HL-60 (cell line): ENCODE data around the gene ANKS1A.
"Not testable (repeated sequence)": the region's sequence is repeated elsewhere in the genome, so short reads cannot be mapped to it uniquely, and the experiment has no call there.

Experiments used
- DNase-seq, 2 experiments: peaks; one replicate each; pipeline ENCODE4 v3.0.0-alpha.2; 2010 to 2020; ENCODE audit warnings: low read depth in 1 of 2, low spot score in 1 of 2
- H3K27ac ChIP-seq: fragments of 250-450 bp; sonication (Bioruptor Pico); replicated peaks from 2 replicates; pipeline ENCODE4 v1.5.1; 2020; ENCODE audit warnings: mild to moderate bottlenecking, moderate library complexity
- H3K27me3 ChIP-seq: fragments of 250-450 bp; sonication (Bioruptor Pico); 2 replicates; pipeline ENCODE4 v1.5.1; 2021; ENCODE audit warnings: mild to moderate bottlenecking, moderate library complexity; ENCODE audit not compliant: insufficient read depth, poor library complexity, severe bottlenecking
- H3K4me3 ChIP-seq: replicated peaks from 2 replicates; pipeline ENCODE4 v1.5.1; 2011; ENCODE audit warnings: mild to moderate bottlenecking, control low read depth, low read length; ENCODE audit not compliant: insufficient read depth
- GABPA ChIP-seq: IDR thresholded peaks from 2 replicates; pipeline ENCODE4 v1.6.1; 2012; ENCODE audit warnings: low read depth
- POLR2AphosphoS5 ChIP-seq: IDR thresholded peaks from 2 replicates; pipeline ENCODE4 v1.6.1; 2012; ENCODE audit warnings: low read depth
- SPI1 ChIP-seq: IDR thresholded peaks from 2 replicates; pipeline ENCODE4 v1.6.1; 2012; ENCODE audit warnings: low read depth, mild to moderate bottlenecking, borderline replicate concordance
- TF ChIP-seq, protein P1 (sequence below): IDR thresholded peaks from 2 replicates; pipeline ENCODE4 v1.6.1; 2012; ENCODE audit warnings: low read depth; ENCODE audit not compliant: insufficient replicate concordance
- TF ChIP-seq, protein P2 (sequence below): IDR thresholded peaks from one replicate; pipeline ENCODE4 v1.5.1; 2011; ENCODE audit warnings: low read length, control low read depth, inconsistent platforms; ENCODE audit not compliant: insufficient read depth

Gene ANKS1A

DNA sequence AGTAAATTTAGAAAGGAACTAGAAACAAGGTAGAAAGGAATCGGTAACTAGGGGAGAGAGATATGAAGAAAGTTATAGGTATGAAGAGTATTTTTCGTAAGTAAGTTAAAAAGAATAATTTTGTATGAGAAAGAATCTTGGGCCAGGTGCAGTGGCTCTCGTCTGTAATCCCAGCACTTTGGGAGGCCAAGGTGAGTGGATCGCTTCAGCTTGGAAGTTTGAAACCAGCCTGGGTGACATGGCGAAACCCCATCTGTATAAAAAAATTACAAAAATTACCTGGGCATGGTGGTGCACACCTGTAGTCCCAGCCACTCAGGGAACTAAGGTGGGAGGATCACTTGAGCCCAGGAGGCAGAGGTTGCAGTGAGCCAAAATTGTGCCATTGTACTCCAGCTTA, 210.1 kb downstream of the ANKS1A start:
- Histone ChIP-seq H3K27me3 (no peaks in the 10 kb centered on the region), H3K4me3 (no peak overlapping the region), H3K27ac (no peak overlapping the region)
- TF ChIP-seq, protein P1, sequence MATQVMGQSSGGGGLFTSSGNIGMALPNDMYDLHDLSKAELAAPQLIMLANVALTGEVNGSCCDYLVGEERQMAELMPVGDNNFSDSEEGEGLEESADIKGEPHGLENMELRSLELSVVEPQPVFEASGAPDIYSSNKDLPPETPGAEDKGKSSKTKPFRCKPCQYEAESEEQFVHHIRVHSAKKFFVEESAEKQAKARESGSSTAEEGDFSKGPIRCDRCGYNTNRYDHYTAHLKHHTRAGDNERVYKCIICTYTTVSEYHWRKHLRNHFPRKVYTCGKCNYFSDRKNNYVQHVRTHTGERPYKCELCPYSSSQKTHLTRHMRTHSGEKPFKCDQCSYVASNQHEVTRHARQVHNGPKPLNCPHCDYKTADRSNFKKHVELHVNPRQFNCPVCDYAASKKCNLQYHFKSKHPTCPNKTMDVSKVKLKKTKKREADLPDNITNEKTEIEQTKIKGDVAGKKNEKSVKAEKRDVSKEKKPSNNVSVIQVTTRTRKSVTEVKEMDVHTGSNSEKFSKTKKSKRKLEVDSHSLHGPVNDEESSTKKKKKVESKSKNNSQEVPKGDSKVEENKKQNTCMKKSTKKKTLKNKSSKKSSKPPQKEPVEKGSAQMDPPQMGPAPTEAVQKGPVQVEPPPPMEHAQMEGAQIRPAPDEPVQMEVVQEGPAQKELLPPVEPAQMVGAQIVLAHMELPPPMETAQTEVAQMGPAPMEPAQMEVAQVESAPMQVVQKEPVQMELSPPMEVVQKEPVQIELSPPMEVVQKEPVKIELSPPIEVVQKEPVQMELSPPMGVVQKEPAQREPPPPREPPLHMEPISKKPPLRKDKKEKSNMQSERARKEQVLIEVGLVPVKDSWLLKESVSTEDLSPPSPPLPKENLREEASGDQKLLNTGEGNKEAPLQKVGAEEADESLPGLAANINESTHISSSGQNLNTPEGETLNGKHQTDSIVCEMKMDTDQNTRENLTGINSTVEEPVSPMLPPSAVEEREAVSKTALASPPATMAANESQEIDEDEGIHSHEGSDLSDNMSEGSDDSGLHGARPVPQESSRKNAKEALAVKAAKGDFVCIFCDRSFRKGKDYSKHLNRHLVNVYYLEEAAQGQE = no peak
- no peak for TF ChIP-seq GABPA
- DNase-seq = no peak

DNA sequence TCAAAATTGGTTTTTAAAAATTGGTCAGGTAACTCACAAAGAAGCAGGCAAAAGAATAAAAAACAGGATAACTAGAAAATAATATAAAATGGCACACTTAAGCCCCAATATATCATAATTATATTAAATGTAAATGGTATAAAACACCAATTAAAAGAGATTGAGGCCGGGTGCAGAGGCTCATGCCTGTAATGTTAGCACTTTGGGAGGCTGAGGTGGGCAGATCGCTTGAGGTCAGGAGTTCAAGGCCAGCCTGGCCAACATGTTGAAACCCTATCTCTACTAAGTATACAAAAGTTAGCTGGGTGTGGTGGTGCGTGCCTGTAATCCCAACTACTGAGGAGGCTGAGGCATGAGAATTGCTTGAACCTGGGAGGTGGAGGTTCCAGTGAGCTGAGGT, 216.0 kb downstream of the ANKS1A start:
- no peak for DNase-seq
- Histone ChIP-seq H3K27me3 (no peaks in the 10 kb centered on the region), H3K4me3 (no peak overlapping the region), H3K27ac (no peak overlapping the region)
- TF ChIP-seq, protein P1 = no peak
- TF ChIP-seq, protein P2, sequence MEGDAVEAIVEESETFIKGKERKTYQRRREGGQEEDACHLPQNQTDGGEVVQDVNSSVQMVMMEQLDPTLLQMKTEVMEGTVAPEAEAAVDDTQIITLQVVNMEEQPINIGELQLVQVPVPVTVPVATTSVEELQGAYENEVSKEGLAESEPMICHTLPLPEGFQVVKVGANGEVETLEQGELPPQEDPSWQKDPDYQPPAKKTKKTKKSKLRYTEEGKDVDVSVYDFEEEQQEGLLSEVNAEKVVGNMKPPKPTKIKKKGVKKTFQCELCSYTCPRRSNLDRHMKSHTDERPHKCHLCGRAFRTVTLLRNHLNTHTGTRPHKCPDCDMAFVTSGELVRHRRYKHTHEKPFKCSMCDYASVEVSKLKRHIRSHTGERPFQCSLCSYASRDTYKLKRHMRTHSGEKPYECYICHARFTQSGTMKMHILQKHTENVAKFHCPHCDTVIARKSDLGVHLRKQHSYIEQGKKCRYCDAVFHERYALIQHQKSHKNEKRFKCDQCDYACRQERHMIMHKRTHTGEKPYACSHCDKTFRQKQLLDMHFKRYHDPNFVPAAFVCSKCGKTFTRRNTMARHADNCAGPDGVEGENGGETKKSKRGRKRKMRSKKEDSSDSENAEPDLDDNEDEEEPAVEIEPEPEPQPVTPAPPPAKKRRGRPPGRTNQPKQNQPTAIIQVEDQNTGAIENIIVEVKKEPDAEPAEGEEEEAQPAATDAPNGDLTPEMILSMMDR = no peak
- TF ChIP-seq POLR2AphosphoS5 (no peak), GABPA (no peak), SPI1 (no peak)

DNA sequence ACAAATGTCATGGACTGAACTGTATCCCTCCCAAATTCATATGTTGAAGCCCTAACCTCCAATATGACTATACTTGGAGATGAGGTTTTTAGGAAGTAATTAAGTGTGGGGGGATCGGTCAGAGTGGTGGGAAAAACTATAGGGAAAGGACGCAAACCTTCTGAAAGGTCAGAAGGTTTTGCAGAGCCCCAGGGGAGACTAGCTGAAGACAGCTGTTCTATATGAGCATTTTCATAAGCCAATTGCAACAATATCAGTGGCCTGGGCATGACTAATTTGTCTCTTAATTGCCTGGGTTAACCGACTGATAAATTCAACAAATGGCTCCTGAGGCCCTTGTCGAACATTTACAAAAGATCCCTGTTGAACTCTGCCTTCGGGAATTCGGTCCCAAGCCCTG, 217.0 kb downstream of the ANKS1A start:
- DNase-seq, H3K27me3 ChIP-seq, H3K4me3 ChIP-seq, H3K27ac ChIP-seq: not testable (repeated sequence)

DNA sequence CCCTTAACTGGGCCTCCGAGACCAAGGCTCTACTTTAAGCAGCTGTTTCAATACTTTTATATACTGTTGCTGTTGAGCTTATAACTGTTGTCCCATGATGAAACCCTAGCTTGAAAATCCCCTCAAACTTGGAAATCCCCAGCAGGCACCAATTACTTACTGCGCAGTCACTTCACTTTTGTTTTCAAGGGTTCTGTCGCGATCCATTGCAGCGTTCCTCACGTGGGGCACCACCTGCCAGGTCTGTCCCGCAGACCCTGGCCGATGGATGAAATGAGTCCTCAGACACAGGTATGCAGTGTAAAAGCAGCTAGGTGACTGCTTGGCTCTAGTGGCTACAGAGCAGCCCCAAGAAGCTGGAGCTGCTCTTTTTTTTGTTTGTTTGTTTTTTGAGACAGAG, 218.2 kb downstream of the ANKS1A start:
- H3K27ac ChIP-seq, DNase-seq, H3K4me3 ChIP-seq, H3K27me3 ChIP-seq: not testable (repeated sequence)

DNA sequence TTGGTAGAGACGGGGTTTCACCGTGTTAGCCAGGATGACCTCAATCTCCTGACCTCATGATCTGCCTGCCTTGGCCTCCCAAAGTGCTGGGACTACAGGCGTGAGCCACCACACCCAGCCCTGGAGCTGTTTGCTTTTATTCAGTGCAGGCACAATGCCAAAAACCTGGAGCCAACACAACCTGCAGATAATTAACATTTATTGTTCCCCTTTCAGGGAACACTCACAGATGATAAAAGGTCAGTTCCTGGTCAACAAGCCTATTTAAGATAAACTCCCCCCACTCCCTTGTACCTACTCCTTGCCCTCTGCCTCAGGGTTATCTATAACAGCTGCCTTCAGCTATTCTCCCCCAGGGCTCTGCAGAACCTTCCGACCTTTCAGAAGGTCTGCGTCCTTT, 218.7 kb downstream of the ANKS1A start:
- not testable (repeated sequence) for H3K4me3 ChIP-seq, DNase-seq, H3K27ac ChIP-seq, H3K27me3 ChIP-seq

DNA sequence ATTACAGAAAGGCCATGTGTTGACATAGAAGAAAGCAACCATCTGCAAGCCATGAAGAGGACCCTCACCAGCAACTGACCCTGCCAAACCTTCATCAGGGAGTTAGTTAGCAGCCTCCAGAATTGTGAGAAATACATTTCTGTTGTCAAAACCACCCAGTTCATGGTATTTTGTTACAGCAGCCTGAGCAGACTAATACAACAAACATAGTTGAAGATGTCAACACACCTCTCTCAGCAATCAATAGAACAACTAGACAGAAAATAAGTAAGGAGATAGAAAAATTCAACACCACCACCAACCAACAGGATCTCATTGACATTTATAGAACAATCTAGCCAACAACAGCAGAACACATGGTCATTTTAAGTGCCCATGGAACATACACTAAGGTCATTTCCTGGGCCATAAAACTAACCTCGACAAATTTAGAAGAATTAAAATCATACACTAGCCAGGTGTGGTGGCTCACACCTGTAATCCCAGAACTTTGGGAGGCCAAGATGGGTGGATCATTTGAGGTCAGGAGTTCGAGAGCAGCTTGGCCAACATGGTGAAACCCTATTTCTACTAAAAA, 219.3 kb downstream of the ANKS1A start:
- no peak overlapping the region for H3K27ac ChIP-seq
- no peak overlapping the region for H3K4me3 ChIP-seq
- DNase-seq = no peak
- H3K27me3 ChIP-seq = no peaks in the 10 kb centered on the region
- TF ChIP-seq, protein P2 = no peak
- no peak for TF ChIP-seq GABPA
- TF ChIP-seq POLR2AphosphoS5 = no peak
- TF ChIP-seq SPI1 = no peak
- TF ChIP-seq, protein P1 = no peak
